ENCODE data around the gene OR51F2. TPM values are rescaled to one million over a fixed set of nuclear protein-coding genes. Genes with fewer than 3 reads are reported as not detected.
"Not testable (repeated sequence)": the region's sequence is repeated elsewhere in the genome, so short reads cannot be mapped to it uniquely, and the experiment has no call there.

OR51F2 gene
- total and polyA plus RNA-seq, 9 of the 15 experiments (the other 6 are each of a cell fraction or from before 2014, with no cell fraction given): not detected

- Histone ChIP-seq H3K9ac (ENCODE audit: insufficient read depth in 1 of 2, low read depth in 2 of 2, low read length in 2 of 2) (no peak overlapping the region), H3K9me3 (replicated peaks; ENCODE audit: control insufficient read depth, insufficient read depth, low read depth, low read length) (no peaks in the 10 kb centered on the region), H3K9me1 (ENCODE audit: control insufficient read depth, insufficient read depth, low read length) (no peaks in the 10 kb centered on the region), H3K4me3 (no peak overlapping the region), H3K4me2 (ENCODE audit: insufficient read depth, low read length) (no peak overlapping the region), H3K27ac (ENCODE audit: extremely low read depth, low read depth, low read length) (no peak overlapping the region), H3K79me2 (ENCODE audit: control insufficient read depth, insufficient read depth, low read length) (no peaks in the 10 kb centered on the region), H4K20me1 (replicated peaks; ENCODE audit: control insufficient read depth, insufficient read depth, low read length) (no peaks in the 10 kb centered on the region), H3K36me3 (ENCODE audit: control insufficient read depth, insufficient read depth, low read length) (no peaks in the 10 kb centered on the region), H3K27me3 (ENCODE audit: control insufficient read depth in 2 of 2, insufficient read depth in 2 of 2, low read length in 2 of 2) (no peaks in the 10 kb centered on the region; a peak in 2 of 5 replicates), H2AFZ (ENCODE audit: low read depth, low read length) (no peak overlapping the region), H3K4me1 (replicated peaks in 1 of 2; ENCODE audit: control insufficient read depth in 2 of 2, insufficient read depth in 2 of 2, low read length in 2 of 2) (no peaks in the 10 kb centered on the region)
- no peak for DNase-seq (ENCODE audit: extremely low read depth in 1 of 4, low spot score in 3 of 4)
- in situ Hi-C loops (cut with MboI): no loop called here
- no peak for TF ChIP-seq MAFF (IDR thresholded peaks at IDR 0.05; ENCODE audit: low read length)
- no peak for TF ChIP-seq PRPF4 (IDR thresholded peaks at IDR 0.05; ENCODE audit: insufficient read depth, low read depth, low read length, poor library complexity, severe bottlenecking)
- no peak for TF ChIP-seq RERE (CRISPR knock-in tag; IDR thresholded peaks at IDR 0.05; ENCODE audit: borderline replicate concordance)
- no TSS peak for BruUV-seq (replicated peaks)
- no peak for ATAC-seq
- peak; percentile 65 for FAIRE-seq
- POLR2A ChIA-PET: interaction anchor here (0.6 kb wide), 1 partner anchor 89 kb away, joined by 3 read pairs; no protein-coding TSS in a partner anchor
- intact Hi-C loops (cut with micrococcal nuclease): no loop called here
- 0% methylated on average over 4 of the region's 4 CpGs for WGBS (ENCODE audit: insufficient coverage, low coverage, missing lambda C conversion rate)
- CTCF ChIA-PET (ENCODE audit: low intra/inter-chr PET ratio): no interaction called here
Measured at GRCh38 chr11:4851033-4851432, 29.9 kb downstream of the OR51F2 start.

- FAIRE-seq; H4K20me1 ChIP-seq (replicated peaks; ENCODE audit: control insufficient read depth, insufficient read depth, low read length); H3K4me1 ChIP-seq (replicated peaks in 1 of 2; ENCODE audit: control insufficient read depth in 2 of 2, insufficient read depth in 2 of 2, low read length in 2 of 2); H3K36me3 ChIP-seq (ENCODE audit: control insufficient read depth, insufficient read depth, low read length); BruUV-seq (replicated peaks); H3K4me2 ChIP-seq (ENCODE audit: insufficient read depth, low read length); H2AFZ ChIP-seq (ENCODE audit: low read depth, low read length); in situ Hi-C loops (cut with MboI); POLR2A ChIA-PET; CTCF ChIA-PET (ENCODE audit: low intra/inter-chr PET ratio); H3K9me3 ChIP-seq (replicated peaks; ENCODE audit: control insufficient read depth, insufficient read depth, low read depth, low read length); intact Hi-C loops (cut with micrococcal nuclease); H3K27ac ChIP-seq (ENCODE audit: extremely low read depth, low read depth, low read length); H3K27me3 ChIP-seq (ENCODE audit: control insufficient read depth in 2 of 2, insufficient read depth in 2 of 2, low read length in 2 of 2); ATAC-seq; H3K9ac ChIP-seq (ENCODE audit: insufficient read depth in 1 of 2, low read depth in 2 of 2, low read length in 2 of 2); H3K9me1 ChIP-seq (ENCODE audit: control insufficient read depth, insufficient read depth, low read length); H3K4me3 ChIP-seq; DNase-seq (ENCODE audit: extremely low read depth in 1 of 4, low spot score in 3 of 4); H3K79me2 ChIP-seq (ENCODE audit: control insufficient read depth, insufficient read depth, low read length): not testable (repeated sequence)
- WGBS (ENCODE audit: insufficient coverage, low coverage, missing lambda C conversion rate): 5% methylated on average over 7 of the region's 7 CpGs
Measured at GRCh38 chr11:4854286-4854685, 33.2 kb downstream of the OR51F2 start.

All from K562 (cell line).